ENCODE data around the gene FBXO7.

The FBXO7 gene

DNA sequence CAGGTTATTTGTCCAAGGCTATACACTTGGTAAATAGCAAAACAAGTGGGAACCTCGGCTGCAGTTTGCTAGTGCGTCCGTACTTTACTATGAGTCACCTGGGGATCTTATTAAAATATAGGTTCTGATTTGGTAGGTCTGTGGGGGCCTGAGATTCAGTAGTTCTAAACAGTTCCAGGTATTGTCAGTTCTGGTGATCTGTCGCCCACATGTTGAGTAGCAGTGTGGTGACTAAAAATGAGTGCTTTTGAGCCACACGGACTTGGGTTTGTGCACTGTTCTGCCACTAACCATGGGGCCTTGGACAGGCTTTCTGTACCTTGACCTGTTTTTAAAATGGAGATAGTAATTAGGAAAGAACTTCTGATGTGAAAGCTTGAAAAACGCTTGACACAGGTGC, 15.7 kb downstream of the FBXO7 start:
- DNase-seq, result no peak

DNA sequence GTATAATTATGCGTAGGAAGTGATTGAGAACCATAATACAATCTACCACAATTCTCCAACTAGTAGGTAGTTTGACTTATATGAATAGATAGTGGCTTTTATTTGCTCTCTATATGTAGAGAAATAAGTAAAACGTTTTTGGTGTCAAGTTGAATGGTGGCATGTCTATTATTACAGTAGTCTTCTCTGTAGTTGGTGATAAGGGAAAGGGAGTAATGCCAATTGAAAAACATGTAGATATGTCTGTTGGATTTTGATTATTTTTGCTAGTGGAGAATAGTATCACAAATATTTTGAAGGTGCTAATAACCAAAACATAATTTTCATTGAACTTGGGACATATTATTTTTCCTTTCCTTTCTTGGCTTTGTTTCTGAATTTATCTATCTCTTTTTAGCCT, 17.5 kb downstream of the FBXO7 start:
- DNase-seq, result no peak

DNA sequence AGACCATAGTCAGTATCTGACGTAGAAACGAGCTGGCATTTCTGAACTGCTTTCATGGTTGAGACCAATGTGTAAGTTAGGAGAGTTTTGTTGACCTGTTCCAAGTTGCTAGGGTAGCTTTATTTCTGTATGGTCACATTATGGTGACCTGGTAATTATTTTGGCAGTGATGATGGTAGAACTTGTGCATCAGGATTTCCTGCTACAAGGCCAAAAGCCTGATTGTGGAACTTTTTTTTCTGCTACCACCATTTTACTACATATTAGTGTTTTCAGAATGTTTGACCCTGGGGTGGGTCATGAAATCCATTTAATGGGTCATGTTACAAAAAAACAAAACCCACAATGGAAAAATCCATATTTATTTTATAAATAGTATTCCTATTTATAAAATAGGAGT, 18.9 kb downstream of the FBXO7 start:
- no peak for DNase-seq

DNA sequence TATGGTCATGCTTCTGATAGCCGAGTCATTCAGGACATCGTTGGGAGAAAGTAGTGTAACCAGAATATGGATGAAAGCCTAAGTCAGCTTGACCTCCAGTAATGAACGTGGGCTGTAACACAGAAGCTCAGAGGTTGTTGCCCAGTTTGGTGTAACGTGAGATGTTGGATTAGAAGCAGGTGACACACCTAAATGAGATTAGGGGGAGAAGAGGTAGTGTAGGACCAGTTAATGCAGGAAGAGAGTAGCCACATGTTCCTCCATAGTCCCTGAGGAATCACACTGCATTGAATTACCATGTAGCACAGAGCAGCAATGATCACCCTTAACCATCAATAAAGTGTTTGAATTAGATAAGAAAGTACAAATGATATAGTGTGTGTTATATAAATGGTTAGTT, 20.4 kb downstream of the FBXO7 start:
- no peak for DNase-seq

DNA sequence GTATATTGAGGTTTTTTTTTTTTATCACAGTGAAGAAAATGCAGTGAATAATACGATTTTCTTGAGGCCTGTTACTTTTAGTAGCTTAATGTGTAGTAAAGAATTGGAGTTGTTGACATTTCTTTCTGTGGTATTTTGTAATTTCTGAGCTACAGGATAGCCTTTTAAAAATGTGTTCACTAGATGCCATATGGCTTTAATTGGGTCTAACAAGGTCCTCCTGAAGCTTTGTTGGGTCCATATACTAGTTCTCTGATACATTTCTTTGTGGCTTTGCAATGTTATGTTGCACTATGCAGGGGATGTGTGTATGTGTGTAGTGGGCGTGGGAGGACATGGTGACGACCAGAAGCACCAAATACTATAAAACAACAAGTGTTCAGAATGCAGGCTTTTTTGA, 25.1 kb downstream of the FBXO7 start:
- DNase-seq, result no peak

DNA sequence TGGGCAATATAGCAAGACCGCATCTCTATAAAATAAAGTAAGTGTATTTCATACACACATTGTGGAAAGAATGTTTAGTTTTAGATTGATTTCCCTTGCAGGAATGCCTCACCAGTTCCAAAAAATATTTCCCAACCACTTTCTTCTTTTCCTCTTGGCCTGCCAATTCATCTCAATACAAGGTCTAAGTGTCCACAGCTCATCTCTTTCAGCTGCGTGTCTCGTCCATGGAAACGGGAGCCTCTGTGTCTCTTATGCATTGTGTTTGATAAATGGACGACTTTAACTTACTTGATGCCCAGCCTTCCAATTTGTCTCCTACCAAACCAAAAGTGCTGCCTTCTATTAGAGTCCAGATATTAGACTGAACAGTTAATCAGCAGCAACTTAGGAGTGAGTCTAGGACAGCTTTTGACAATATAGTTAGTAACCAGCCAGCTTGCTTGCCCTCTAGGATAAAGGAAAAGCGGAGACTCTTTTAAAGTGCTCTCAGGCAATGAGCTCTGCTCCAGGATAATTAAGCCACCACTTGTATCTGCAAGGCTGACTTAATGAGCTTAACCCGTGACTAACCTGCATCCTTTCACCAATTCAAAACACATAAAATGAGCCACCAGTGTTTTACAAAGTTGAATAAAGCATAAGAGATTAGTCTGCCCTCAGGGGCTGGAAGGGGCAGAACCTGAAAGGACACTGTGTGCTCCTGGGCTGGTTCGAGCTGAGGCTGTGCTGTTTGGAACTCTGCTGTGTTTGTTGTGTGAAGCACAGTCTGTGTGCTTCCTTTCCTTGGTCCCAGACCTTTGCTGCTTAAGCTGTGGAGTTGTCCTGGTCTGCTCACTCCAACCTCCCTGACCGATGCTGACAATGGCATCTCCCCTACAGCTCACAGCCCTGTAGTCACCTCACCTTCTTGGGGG, 27.5 kb downstream of the FBXO7 start:
- DNase-seq, result no peak

DNA sequence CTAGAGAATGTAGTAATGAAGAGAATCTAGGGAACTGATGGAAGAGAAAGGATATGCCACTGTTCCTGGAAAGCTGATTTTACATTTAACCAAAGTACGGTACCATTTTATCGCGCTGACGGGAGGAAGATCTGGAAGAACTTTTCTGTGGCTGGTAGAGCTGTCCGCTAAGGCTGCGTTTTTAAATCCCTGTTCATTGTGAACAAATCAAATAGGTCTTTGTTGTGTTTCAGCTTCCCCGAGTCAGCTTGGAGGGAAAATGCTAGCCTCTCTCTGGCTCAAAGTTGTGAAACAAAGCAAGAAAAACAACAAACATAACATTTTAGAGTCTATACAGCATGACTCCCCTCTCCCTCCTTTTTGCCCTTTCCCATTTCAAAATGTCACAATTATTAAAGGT, 34.4 kb downstream of the FBXO7 start:
- no peak for DNase-seq

DNA sequence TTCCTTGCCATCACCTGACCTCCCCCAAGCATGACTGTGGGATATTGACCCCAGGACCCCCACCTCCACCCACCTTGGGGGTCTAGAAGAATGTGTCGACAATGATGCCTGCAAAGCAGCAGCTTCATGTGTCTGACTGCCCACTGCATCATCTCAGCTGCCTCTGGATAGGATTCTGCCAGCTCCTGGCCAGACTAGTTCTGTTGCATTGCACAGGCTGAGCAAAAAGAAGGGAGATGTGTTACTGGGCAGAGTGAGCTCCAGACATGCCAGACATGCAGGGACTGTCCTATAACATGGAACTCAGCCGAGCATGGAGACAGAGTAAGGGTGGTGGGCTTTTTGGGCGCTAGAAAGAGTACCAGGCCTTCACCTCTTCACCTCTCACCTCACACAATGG, 36.7 kb downstream of the FBXO7 start:
- no peak for DNase-seq

DNA sequence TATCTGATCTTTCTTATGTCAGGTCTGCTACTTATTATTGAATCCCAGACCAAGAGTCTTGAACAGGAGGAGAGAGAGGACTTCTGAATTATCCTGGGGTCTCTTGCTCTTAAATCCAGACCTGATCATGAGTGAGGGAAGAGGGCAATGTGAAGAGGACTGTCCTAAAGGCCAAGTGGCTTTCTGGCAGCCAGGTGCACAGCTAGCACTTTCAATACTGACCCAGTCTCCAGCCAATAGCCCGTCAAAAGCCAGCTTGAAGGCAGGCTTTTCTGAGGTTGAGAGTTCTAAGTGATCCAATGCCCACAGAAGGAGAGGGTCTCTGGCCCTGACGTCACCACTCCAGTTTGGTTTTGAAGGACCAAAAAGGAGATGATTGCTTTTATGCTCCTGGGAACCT, 37.2 kb downstream of the FBXO7 start:
- no peak for DNase-seq

DNA sequence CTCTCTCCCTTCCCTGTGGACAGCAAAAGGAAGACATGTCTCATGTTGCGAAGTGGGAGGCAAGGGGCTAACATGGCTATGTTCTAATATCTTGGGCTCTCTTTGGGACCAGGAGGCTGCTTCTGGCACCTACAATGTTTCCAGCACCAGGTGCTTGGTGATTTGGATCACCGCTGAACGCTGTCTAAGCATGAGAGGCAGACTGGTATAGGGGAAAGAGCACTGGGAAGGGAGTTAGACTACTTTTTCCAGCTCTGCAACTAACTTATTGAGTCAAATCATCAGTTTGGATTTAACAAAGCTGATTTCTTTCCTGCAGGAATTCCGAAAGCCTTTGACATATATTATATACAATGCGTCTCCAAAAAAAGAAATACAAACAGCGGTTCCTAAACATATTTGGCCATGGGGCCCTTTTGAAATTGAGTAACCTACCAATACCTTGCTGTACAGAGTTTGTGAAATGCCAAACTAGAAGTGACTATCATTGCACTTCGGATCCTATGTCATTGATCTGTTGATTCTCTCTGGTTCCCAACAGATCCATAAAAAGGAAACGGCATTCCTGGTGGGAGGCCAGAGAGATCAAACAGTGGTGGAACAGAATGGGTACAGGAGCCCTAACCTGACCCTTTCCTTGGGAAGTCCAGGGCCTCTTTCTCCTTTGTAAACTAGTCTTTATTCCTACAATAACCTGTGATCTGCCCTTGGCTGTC, 37.8 kb downstream of the FBXO7 start:
- DNase-seq, result no peak

DNA sequence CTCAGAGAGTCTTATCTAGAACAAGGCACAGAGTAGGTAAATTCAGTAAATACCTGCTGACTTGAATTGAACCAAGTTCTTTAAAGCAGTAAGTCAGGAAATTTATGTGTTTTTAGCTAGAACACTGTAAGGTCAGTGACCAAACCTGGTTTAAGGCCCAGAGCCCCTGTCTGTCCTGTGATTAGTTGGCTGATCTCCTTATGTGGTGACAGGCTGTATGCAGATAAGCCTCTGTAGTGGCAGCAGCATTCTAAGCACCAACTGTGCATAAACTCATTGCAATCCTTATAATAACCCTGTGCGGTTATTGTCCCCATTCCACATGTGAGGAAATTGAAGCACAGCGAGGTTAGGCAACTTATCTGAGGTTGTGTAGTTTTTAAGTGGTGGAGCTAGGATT, 40.5 kb downstream of the FBXO7 start:
- DNase-seq, result no peak

DNA sequence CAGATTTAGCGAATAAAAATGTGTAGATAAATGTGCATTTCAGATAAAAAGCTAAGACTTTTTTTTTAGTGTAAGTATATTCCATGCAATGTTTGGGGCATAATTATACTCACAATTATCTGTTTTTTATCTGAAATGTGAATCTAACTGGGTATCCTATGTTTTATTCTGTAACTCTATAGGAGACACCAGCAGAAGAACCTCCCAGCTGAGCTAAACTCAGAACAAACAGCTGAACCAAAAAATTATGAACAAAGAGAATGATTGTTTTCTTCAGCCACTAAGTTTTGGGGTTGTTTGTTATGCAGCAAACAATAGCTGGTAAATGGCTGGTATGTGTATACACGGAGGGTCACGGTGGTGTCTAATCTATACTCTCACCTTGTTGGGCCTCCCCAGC, 42.9 kb downstream of the FBXO7 start:
- no peak for DNase-seq

DNA sequence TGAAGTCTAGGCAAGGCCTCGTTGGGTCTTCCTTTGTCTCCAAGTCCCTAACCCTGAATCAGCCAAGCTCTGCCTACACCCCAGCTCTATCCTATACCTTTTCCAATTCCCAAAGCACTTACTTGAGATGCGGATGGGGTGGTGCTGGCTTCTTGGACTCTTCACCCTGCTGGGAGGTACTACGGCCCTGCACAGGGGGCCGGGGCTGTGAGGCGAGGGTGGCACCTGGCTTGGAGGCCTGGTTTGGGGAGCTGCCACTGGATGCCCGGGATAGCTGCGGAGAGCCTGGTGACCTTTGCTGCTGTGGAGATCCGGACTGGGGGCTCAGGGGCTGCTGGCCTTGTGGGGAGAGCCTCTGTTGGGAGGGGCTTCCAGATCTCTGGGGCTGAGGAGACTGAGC, 43.3 kb downstream of the FBXO7 start:
- DNase-seq, result no peak

DNA sequence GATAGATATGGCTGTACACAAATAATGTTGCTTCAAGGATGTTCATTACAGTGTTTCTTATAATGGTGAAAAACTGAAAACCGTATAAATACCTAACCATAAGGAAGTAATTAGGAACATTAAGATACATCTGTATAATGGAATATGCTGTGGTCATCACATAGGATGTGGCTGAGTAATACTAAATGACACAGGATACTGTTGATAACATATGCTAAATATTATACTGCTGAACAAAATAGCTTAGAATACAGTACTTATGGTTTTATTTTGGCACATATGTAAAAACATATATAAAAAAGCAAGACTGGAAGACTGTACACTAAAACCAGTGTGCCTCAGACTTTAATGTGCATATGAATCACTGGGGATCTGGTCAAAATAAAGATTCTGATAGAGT, 43.8 kb downstream of the FBXO7 start:
- DNase-seq, result no peak

DNA sequence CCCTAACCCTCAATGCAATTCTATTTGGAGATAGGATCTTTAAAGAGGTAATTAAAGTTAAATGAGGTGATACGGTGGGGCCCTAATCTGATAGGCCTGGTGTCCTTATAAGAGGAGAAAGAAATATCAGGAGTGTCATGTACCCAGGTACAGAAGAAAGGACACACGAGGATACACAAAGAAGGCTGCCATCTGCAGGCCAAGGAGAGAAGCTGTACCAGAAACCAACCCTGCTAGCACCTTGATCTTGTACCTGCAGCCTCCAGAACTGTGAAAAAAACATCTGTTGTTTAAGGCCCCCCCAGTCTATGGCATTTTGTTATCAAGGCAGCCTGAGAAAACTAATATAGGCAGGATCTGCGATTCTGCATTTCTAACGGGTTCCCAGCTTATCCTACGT, 44.2 kb downstream of the FBXO7 start:
- peak; percentile 5 to 20 for DNase-seq

DNA sequence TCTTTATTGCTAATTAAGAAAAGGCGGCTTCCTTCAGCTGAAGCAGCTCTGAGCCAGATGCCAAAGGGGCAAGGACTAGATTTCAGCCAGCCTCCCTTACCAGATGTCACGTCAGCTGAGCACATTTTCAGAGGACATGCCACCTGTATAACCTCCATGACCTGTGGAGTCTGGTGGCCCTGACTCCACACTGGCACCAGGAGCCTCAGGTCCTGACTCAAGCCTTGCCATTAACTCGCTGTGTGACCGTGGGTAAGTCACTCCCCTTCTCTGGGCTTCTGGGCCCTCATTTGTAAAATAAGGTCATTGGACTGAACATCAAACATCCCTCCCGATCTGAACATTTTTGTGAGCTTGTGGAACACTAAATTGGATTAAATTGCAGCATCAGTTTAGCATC, 46.0 kb downstream of the FBXO7 start:
- no peak for DNase-seq

DNA sequence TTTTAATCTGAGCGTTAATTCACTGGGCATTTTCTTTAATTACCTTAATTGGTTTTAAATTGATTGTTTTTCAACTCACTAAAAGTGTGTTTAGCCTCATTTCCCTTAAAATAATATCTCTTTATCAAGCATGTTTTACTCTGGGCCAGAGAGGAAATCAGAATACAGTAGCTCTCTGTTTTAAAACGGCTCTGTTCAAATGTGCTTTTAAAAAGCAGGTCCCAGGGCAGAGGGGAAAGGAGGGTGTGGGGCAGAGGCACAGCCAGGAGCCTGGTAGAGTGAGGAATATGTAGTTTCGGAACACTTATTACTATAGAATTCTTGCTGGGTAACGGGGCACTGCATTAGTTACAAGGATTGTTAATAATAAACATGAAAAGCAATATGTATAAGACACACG, 47.6 kb downstream of the FBXO7 start:
- no peak for DNase-seq

DNA sequence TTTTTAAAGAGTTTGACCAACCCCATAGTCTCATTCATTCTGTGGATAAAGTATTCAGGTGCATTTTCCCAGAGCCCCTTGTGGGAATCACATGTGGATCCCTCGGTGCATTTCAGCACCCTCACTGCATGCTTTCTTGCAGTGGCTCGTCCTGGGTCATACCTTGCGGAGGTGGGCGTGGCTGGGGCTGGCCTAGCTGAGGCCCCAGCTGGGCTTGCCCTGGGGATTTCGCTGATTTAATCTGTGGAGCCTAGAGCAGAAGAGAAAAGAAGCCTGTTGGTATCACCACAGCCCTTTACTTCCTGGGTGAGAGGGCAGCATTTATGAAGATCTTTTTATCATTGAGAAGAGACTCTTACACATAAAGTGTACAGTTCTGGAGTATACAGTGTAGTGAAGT, 53.1 kb downstream of the FBXO7 start:
- DNase-seq, result no peak

DNA sequence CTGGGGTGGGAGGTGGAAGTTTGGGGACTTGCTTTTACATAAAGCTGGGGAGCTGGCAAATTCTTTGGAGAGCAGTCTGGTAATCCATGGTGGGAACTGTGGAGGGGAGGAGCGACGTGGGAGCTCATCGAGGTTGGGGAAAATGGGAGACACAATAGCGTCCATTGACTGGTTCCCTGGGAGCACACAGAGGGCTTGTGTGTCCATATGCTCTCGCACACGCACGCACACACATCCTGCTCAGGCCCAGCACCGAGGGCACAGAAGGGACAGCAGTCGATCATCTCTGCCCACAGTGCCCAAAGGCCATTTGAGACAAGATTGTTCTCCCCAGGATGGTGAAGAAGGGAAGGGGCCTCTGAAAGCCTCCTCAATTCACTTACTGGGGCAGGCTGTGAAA, 53.7 kb downstream of the FBXO7 start:
- no peak for DNase-seq

DNA sequence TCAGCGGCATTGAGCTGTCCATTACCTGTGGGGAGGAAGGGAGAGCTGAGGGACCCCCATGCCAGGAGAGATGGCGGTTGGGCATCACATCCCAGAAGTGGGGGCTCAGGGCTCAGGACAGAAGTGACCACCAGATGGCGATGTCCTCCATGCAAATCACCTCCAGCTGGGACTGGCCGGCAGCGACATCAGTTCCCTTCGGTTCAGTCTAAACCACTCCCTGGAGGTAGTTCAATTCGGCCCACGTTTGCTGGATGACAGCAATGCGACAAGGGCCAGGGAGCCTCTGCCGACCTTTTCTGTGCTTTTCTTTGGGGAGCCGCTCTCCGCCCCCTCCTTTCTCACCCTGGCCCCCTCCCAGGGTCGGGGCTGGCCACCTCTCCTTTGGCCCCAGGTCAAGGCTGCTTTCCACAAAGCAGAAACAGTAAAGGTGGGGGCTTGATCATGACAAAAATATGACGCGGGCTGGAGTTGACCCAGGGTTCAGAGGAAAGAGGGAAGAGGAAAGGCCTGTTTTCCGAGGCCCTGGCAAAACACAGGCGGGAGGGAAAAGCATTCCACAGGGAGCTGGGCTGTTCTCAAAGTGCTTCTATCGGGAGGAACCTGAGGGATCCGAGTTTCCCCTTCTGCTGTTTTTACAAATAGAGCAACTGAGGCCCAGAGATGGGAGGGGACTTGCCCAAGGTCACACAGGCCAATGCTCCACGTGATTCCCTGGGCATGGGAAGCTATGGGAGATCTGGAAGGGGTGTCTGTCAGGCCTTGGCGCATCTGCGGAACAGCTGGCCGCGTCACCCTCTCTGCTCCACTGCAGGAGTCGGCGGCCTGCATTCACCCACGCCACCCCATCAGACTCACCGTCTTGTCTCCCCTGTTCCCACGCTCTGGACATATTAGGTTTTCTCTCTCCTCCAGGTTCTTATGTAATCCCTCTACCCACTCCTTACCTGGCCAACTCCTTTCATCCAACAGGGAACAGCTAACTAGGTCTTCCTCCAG, 54.7 kb downstream of the FBXO7 start:
- DNase-seq, result peak; percentile 64 to 75

DNA sequence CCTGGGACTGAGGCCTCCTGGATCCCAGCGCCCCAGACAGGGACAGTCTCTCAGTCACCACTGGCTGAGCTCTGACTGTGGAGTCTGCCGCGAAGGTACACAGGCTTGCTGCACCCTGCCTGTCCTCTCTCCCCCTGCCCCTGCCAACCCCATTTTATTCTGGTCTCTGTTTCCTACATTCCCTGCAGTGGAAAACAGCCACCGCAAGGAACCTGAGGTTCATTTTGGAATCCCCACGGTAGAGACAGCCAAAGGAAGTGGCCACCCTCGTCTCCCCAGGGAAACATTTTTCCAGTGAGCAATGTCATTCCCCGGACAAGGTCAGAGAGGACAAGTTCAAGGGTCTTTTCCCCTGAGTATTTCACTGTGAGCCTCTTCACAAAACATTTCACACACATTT, 56.6 kb downstream of the FBXO7 start:
- DNase-seq, result no peak

DNA sequence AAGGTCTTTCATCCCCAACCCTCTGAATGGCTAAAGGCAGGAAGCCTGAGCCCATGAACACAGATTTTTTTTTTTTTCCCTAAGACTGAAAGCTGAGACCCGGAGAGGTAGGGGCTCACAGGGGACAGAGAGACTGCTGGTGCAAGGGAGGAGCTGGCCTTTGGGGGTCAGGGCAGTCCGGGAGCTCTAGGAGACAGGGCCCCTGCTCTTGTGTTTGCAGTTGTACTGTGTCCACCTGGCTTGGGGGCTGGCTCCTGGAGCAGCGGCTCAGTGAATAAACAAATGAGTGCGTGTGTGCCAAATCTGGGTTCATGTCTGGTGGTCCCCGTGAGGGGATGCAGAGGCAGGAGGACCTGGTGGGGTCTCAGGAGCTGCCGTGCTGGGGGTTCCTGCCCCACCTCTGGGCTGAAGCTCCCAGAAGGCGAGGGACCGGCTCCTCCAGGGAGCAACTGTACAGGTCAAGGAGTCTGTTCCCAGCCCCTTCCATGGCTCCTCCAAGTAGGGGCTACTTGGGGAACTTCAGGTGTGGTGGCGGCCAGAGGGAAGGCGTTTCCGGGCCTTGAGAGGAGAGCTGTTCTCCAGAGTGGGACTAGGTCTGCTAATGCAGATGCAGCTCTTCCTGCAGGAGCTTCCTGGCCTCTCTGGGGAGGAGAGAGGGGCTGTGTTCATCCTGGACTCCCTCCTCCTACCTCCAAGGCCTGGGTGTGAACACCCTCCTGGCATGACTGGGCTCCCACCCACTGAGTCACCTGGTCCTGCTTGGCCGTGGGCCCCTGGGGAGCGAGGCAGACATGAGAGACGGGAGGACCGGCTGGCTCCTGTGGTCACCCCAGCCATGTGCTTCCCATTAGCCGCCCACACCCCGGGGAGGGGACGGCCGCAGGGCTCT, 57.6 kb downstream of the FBXO7 start:
- no peak for DNase-seq
